ENCODE data around the gene TPRX1.
A peak's percentile ranks its signal among the peaks of the same experiment; 100 is the strongest.
"Not testable (repeated sequence)": the region's sequence is repeated elsewhere in the genome, so short reads cannot be mapped to it uniquely, and the experiment has no call there.

Gene TPRX1

DNA sequence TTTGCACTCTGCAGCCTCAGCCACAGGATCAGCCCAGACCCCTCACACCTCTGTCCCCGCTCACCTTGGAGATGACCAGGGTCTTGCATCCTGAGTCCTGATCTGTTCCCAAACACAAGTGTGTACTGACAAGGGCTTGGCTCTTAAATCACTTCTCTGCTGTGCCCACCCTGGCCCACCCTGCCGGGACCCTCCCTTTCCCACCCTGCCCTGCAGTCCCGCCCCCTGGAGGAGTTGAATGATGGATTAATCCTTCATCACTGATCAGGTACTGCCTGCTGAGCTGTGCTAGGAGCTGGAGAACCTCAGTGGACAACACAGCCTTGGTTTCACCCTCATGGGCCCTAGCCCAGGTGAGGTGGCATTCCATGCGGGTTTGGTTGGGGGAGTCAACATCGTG lies at the start of gene TPRX1:
TSS of gene TPRX1 (minus strand) at position 101 of the 400 bp plus-strand sequence. CDS start at position 89, 12 bp downstream.
- DNase-seq, result not testable (repeated sequence)

DNA sequence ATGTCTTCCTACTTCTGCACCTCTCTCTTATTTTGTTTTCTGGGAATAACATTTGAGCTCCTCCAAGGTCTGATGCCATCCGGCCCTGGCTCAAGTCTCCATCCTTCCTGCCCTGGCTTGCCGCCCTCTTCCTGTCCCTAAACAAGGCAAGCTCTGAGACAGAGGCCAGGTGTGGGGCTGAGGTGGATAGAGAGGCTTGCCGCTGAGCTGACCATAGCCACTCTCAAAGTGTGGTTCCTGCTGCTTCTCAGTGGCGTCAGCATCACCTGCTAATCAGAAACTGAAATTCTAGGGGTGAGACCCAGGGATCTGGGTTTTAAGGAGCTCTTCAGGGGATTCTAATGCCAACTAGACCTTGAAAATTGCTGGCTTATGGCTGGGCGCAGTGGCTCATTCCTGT lies 48.7 kb upstream of the TPRX1 start:
- DNase-seq, result no peak

GRCh38 chr19:47848823-47849473 lies 44.6 kb upstream of the TPRX1 start:
- no peak for DNase-seq

DNA sequence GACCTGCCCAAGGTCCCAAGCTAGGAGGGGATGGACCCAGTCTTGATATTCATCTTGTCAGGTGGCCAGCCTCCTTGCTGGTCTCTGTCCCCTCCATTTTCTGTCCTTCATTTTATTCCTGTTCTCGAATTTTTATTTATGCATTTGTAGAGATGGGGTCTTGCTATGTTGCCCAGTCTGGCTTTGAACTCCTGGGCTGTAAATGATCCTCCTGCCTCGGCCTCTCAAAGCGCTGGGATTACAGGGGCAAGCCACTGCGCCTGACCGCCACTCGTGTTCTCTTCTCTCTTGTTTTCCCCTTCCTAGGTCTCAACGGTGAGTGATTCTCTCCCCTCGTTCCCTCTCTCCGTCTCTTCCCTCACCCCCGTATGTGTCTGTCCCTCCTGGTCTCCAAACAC lies 44.1 kb upstream of the TPRX1 start:
- DNase-seq, result no peak

DNA sequence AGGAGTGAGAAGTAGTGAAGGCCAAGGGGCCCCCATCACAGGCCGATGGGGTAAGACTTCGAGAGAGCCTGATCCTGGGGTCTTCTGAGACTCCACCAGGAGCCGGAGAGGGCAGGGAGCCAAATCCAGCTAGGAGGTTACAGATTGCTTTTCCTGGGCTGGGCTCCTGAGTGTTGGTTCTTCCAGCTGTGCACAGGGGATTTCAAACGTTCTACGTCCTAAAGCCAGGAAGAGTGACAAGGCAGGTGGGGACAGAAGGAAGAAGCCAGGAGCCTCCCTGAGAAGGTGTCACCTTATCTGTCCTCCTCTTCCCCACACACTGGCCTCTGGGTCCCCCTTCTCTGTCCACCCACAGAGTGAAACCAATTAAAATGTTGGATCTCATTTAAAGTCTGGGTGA lies 38.6 kb upstream of the TPRX1 start:
- no peak for DNase-seq

- no peak for DNase-seq
Measured at GRCh38 chr19:47839913-47840312, 35.6 kb upstream of the TPRX1 start.

GRCh38 chr19:47839411-47839810 lies 35.1 kb upstream of the TPRX1 start:
- no peak for DNase-seq

DNA sequence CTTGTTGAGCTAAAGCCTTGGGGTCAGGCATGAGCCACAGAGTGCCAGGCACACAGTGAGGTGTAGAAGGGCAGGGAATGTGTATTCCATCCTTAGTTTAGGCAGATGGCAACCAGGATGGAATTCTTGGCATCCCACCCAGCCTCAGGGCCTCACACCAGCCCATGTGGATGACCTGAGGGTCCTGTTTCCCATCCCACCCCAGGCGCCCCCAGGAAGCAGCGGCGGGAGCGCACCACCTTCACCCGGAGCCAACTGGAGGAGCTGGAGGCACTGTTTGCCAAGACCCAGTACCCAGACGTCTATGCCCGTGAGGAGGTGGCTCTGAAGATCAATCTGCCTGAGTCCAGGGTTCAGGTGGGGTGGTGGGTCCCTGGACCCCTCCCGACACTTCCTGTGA lies 31.7 kb upstream of the TPRX1 start:
- no peak for DNase-seq

GRCh38 chr19:47832723-47833122 lies 28.4 kb upstream of the TPRX1 start:
- no peak for DNase-seq

- DNase-seq, result no peak
Measured at GRCh38 chr19:47826800-47827199, 22.4 kb upstream of the TPRX1 start.

GRCh38 chr19:47824396-47824795 lies 20.0 kb upstream of the TPRX1 start:
- DNase-seq, result no peak

DNA sequence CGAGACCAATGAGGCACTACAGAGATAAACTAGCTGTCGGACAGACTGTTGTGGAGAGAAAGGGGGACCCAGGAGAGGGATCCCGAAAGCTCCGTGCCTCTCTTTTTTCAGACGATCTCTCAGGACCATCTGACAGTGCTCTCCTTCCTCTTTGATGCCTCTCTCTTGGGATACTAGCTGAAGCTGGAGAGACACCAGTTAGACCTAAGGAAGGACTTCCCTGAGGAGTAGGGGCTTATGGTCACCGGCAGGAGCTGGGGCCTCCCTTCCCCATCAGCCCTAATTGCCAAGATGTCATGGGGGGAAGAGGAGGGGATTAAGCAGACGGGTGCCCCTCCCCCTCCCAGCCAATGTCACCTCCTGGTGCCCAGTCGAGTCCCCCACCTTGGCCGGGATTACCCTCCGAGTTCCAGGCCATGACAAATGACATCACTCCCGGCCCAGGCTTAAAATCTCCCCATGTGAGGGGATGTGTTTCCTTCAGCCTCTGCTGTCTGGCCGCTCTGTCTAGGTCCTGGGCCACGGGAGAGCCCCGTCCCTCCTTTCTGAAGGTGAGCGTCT lies 17.2 kb upstream of the TPRX1 start, which contains the start of gene CRX:
TSS of gene CRX (plus strand) at position 478 of the 561 bp plus-strand sequence. CDS start 12,507 bp downstream, outside the sequence.
- no peak for DNase-seq

GRCh38 chr19:47820410-47820809 lies 16.1 kb upstream of the TPRX1 start:
- no peak for DNase-seq

- DNase-seq, result no peak
Measured at GRCh38 chr19:47819858-47820257, 15.5 kb upstream of the TPRX1 start.

GRCh38 chr19:47818221-47818620 lies 13.9 kb upstream of the TPRX1 start:
- DNase-seq, result not testable (repeated sequence)

DNA sequence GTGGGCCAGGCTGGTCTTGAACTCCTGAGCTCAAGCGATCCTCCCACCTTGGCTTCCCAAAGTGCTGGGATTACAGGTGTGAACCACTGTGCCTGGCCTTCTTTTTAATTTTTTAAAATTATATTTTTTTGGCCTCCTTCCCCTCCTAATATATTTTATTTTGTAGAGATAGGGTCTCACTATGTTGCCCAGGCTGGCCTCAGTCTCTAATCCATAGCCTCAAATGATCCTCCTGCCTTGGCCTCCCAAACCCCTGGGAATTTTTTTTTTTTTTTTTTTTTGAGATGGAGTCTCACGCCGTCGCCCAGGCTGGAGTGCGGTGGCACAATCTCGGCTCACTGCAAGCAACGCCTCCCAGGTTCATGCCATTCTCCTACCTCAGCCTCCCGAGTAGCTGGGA lies 11.9 kb upstream of the TPRX1 start:
- DNase-seq, result not testable (repeated sequence)

GRCh38 chr19:47813995-47814328 lies 9.6 kb upstream of the TPRX1 start:
- no peak for DNase-seq

DNA sequence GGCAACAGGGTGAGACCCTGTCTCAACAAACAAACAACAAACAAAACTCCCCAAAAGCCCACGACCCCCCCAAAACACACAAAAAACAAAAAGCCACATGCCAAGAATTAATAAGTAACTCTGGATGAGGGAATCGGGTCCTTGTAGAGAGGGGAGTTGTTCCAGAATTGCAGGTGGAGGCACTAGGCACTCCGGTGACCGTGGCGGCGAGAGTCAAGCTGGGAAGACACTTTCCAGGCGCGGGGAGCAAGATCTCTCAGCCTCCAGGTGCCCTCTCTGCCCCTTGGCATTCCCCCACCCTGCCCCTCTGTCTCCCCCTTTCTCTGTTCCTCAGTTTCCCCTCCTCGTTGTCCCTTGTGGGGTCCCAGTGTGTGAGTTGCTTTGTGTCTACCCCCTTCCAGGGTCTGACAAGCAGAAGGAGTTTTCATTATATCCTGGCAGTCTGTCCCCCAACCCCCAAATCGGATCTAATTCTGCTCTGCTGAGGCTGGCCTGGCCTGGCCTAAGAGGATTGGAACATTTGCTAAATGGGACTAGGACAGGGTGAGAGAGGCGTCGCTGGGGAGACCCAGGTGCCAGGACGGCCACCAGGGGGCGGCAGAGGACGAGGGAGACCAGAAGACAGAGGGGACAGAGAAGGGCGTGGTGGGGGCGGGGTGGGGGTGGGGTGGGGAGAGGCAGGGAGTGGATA lies 9.1 kb upstream of the TPRX1 start:
- DNase-seq, result peak in 38 of 56 donors; percentile 0 to 74 (median 12)

GRCh38 chr19:47806435-47806834 lies 2.1 kb upstream of the TPRX1 start:
- DNase-seq, result no peak

DNA sequence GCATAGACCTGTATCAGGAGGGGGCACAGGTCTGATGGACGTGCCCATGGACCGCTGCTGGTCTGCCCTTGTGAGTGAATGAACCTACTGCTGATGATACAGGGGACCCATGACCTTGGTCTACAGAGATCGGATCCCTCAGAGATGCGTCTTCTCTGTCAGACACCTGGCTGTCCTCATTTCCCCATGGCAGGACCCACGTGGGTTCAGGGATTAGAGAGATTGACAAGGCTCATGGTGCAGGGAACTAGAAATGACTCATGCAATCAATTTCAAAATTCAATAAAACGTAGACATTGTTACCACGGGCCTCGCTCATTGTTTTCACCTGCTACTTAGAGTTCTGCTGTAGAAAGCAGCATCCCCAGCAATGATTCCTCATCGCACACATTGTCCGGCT lies 962 bp upstream of the TPRX1 start:
- DNase-seq, result peak in 3 of 56 donors; percentile 4 to 6 (median 5)

DNA sequence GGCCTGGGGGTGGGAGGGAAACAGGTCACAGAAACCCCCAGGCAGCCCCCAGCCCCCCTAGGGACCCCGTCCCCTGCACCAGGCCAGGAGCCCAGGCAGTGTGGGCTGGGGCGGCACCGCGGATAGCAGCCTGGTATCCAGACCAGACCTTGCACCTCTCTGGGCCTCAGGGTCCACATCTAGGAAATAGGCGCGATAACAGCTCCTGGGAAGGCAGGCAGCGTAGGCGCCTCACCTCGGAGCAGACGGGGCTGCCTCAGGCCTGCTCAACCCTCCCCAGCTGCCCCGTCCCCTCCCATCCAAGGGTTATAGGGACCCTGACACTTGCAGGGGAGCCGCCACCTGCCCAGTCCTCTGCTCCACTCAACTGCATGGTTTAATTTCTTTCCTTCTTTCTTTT lies 680 bp downstream of the TPRX1 start:
- not testable (repeated sequence) for DNase-seq

GRCh38 chr19:47803148-47803547 lies 1.2 kb downstream of the TPRX1 start:
- DNase-seq, result not testable (repeated sequence)

- DNase-seq, result no peak
Measured at GRCh38 chr19:47802521-47803043, 1.8 kb downstream of the TPRX1 start.
